ENCODE results near the gene ZNF419.

Gene ZNF419

DNA sequence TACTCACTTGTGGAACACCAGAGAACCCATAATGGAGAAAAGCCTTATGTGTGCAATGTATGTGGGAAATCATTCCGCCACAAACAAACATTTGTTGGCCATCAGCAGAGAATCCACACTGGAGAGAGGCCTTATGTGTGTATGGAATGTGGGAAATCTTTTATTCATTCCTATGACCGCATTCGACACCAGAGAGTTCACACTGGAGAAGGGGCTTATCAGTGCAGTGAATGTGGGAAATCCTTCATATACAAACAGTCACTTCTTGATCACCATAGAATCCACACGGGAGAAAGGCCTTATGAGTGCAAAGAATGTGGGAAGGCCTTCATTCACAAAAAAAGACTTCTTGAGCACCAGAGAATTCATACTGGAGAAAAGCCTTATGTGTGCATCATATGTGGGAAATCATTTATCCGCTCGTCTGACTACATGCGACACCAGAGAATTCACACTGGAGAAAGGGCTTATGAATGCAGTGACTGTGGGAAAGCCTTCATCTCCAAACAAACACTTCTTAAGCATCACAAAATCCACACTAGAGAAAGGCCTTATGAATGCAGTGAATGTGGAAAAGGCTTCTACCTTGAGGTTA lies 50.5 kb downstream of the ZNF419 start:
- DNase-seq: peak; percentile 1

Measured in fibroblast of skin of back (primary cell).